ENCODE results near the gene GPD2.
"Not testable (repeated sequence)": the region's sequence is repeated elsewhere in the genome, so short reads cannot be mapped to it uniquely, and the experiment has no call there.

GPD2 gene

GRCh38 chr2:156512451-156512850, 76.3 kb downstream of the GPD2 start:
- H3K9ac ChIP-seq (ENCODE audit: low read length): no peak overlapping the region
- peaks cover 5% of the 10 kb centered on the region for H3K36me3 ChIP-seq (ENCODE audit: insufficient read depth, low read length)

GRCh38 chr2:156513219-156513618, 77.0 kb downstream of the GPD2 start:
- peaks cover 5% of the 10 kb centered on the region for H3K36me3 ChIP-seq (ENCODE audit: insufficient read depth, low read length)
- H3K27ac ChIP-seq (ENCODE audit: low read depth, low read length): no peak overlapping the region
- no peaks in the 10 kb centered on the region for H3K27me3 ChIP-seq (ENCODE audit: control insufficient read depth in 1 of 2, insufficient read depth in 2 of 2, low read length in 2 of 2)

More at GRCh38 chr2:156512451-156512850, 76.3 kb downstream of the GPD2 start:
- no peaks in the 10 kb centered on the region for H3K9me3 ChIP-seq (ENCODE audit: low read length)
- no peaks in the 10 kb centered on the region for H3K27me3 ChIP-seq (ENCODE audit: control insufficient read depth in 1 of 2, insufficient read depth in 2 of 2, low read length in 2 of 2)
- no peak overlapping the region for H3K27ac ChIP-seq (ENCODE audit: low read depth, low read length)
- H3K4me3 ChIP-seq (ENCODE audit: low read depth in 1 of 2, low read length in 2 of 2): no peak overlapping the region
- no peaks in the 10 kb centered on the region for H3K4me1 ChIP-seq (ENCODE audit: insufficient read depth, low read length)

GRCh38 chr2:156517419-156517818, 81.2 kb downstream of the GPD2 start:
- no peaks in the 10 kb centered on the region for H3K27me3 ChIP-seq (ENCODE audit: control insufficient read depth in 1 of 2, insufficient read depth in 2 of 2, low read length in 2 of 2)
- peaks cover 5% of the 10 kb centered on the region for H3K9me3 ChIP-seq (ENCODE audit: low read length)
- no peak overlapping the region for H3K27ac ChIP-seq (ENCODE audit: low read depth, low read length)
- peaks cover 5% of the 10 kb centered on the region for H3K36me3 ChIP-seq (ENCODE audit: insufficient read depth, low read length)
- H3K4me1 ChIP-seq (ENCODE audit: insufficient read depth, low read length): no peaks in the 10 kb centered on the region
- H3K9ac ChIP-seq (ENCODE audit: low read length): no peak overlapping the region
- H3K4me3 ChIP-seq (ENCODE audit: low read depth in 1 of 2, low read length in 2 of 2): no peak overlapping the region

More at GRCh38 chr2:156513219-156513618, 77.0 kb downstream of the GPD2 start:
- Histone ChIP-seq H3K9ac (ENCODE audit: low read length) (no peak overlapping the region), H3K9me3 (ENCODE audit: low read length) (no peaks in the 10 kb centered on the region), H3K4me1 (ENCODE audit: insufficient read depth, low read length) (no peaks in the 10 kb centered on the region), H3K4me3 (ENCODE audit: low read depth in 1 of 2, low read length in 2 of 2) (no peak overlapping the region)

- Histone ChIP-seq H3K36me3 (ENCODE audit: insufficient read depth, low read length) (peaks cover 5% of the 10 kb centered on the region), H3K9me3 (ENCODE audit: low read length) (peaks cover 5% of the 10 kb centered on the region), H3K27ac (ENCODE audit: low read depth, low read length) (no peak overlapping the region), H3K4me1 (ENCODE audit: insufficient read depth, low read length) (no peaks in the 10 kb centered on the region), H3K4me3 (ENCODE audit: low read depth in 1 of 2, low read length in 2 of 2) (no peak overlapping the region), H3K9ac (ENCODE audit: low read length) (no peak overlapping the region), H3K27me3 (ENCODE audit: control insufficient read depth in 1 of 2, insufficient read depth in 2 of 2, low read length in 2 of 2) (no peaks in the 10 kb centered on the region)
Measured at GRCh38 chr2:156518138-156518537, 82.0 kb downstream of the GPD2 start.

- no peak overlapping the region for H3K9ac ChIP-seq (ENCODE audit: low read length)
- no peak overlapping the region for H3K27ac ChIP-seq (ENCODE audit: low read depth, low read length)
- no peaks in the 10 kb centered on the region for H3K27me3 ChIP-seq (ENCODE audit: control insufficient read depth in 1 of 2, insufficient read depth in 2 of 2, low read length in 2 of 2)
- H3K4me3 ChIP-seq (ENCODE audit: low read depth in 1 of 2, low read length in 2 of 2): no peak overlapping the region
- H3K4me1 ChIP-seq (ENCODE audit: insufficient read depth, low read length): no peaks in the 10 kb centered on the region
- H3K36me3 ChIP-seq (ENCODE audit: insufficient read depth, low read length): no peaks in the 10 kb centered on the region
- H3K9me3 ChIP-seq (ENCODE audit: low read length): peaks cover 5% of the 10 kb centered on the region
Measured at GRCh38 chr2:156522864-156523440, 86.8 kb downstream of the GPD2 start.

GRCh38 chr2:156526950-156527636, 90.9 kb downstream of the GPD2 start:
- Histone ChIP-seq H3K4me1 (ENCODE audit: insufficient read depth, low read length) (no peaks in the 10 kb centered on the region), H3K27ac (ENCODE audit: low read depth, low read length) (no peak overlapping the region), H3K4me3 (ENCODE audit: low read depth in 1 of 2, low read length in 2 of 2) (no peak overlapping the region), H3K27me3 (ENCODE audit: control insufficient read depth in 1 of 2, insufficient read depth in 2 of 2, low read length in 2 of 2) (no peaks in the 10 kb centered on the region), H3K9me3 (ENCODE audit: low read length) (no peaks in the 10 kb centered on the region), H3K36me3 (ENCODE audit: insufficient read depth, low read length) (no peaks in the 10 kb centered on the region), H3K9ac (ENCODE audit: low read length) (no peak overlapping the region)

- H3K9me3 ChIP-seq (ENCODE audit: low read length); H3K36me3 ChIP-seq (ENCODE audit: insufficient read depth, low read length); H3K9ac ChIP-seq (ENCODE audit: low read length); H3K27ac ChIP-seq (ENCODE audit: low read depth, low read length); H3K4me3 ChIP-seq (ENCODE audit: low read depth in 1 of 2, low read length in 2 of 2); H3K4me1 ChIP-seq (ENCODE audit: insufficient read depth, low read length); H3K27me3 ChIP-seq (ENCODE audit: control insufficient read depth in 1 of 2, insufficient read depth in 2 of 2, low read length in 2 of 2): not testable (repeated sequence)
Measured at GRCh38 chr2:156528583-156528982, 92.4 kb downstream of the GPD2 start.

- Histone ChIP-seq H3K9ac (ENCODE audit: low read length) (no peak overlapping the region), H3K36me3 (ENCODE audit: insufficient read depth, low read length) (no peaks in the 10 kb centered on the region), H3K27me3 (ENCODE audit: control insufficient read depth in 1 of 2, insufficient read depth in 2 of 2, low read length in 2 of 2) (no peaks in the 10 kb centered on the region), H3K27ac (ENCODE audit: low read depth, low read length) (no peak overlapping the region), H3K9me3 (ENCODE audit: low read length) (no peaks in the 10 kb centered on the region), H3K4me3 (ENCODE audit: low read depth in 1 of 2, low read length in 2 of 2) (no peak overlapping the region), H3K4me1 (ENCODE audit: insufficient read depth, low read length) (no peaks in the 10 kb centered on the region)
Measured at GRCh38 chr2:156532989-156533388, 96.8 kb downstream of the GPD2 start.

- Histone ChIP-seq H3K9me3 (ENCODE audit: low read length) (no peaks in the 10 kb centered on the region), H3K27ac (ENCODE audit: low read depth, low read length) (no peak overlapping the region), H3K27me3 (ENCODE audit: control insufficient read depth in 1 of 2, insufficient read depth in 2 of 2, low read length in 2 of 2) (no peaks in the 10 kb centered on the region), H3K36me3 (ENCODE audit: insufficient read depth, low read length) (no peaks in the 10 kb centered on the region), H3K4me3 (ENCODE audit: low read depth in 1 of 2, low read length in 2 of 2) (no peak overlapping the region), H3K4me1 (ENCODE audit: insufficient read depth, low read length) (peaks cover 13% of the 10 kb centered on the region), H3K9ac (ENCODE audit: low read length) (no peak overlapping the region)
Measured at GRCh38 chr2:156536534-156536933, 100.4 kb downstream of the GPD2 start.

GRCh38 chr2:156537141-156537540, 101.0 kb downstream of the GPD2 start:
- Histone ChIP-seq H3K27me3 (ENCODE audit: control insufficient read depth in 1 of 2, insufficient read depth in 2 of 2, low read length in 2 of 2) (no peaks in the 10 kb centered on the region), H3K9ac (ENCODE audit: low read length) (no peak overlapping the region), H3K4me3 (ENCODE audit: low read depth in 1 of 2, low read length in 2 of 2) (no peak overlapping the region), H3K36me3 (ENCODE audit: insufficient read depth, low read length) (no peaks in the 10 kb centered on the region), H3K4me1 (ENCODE audit: insufficient read depth, low read length) (peaks cover 15% of the 10 kb centered on the region), H3K27ac (ENCODE audit: low read depth, low read length) (no peak overlapping the region), H3K9me3 (ENCODE audit: low read length) (no peaks in the 10 kb centered on the region)

- Histone ChIP-seq H3K27me3 (ENCODE audit: control insufficient read depth in 1 of 2, insufficient read depth in 2 of 2, low read length in 2 of 2) (no peaks in the 10 kb centered on the region), H3K9ac (ENCODE audit: low read length) (no peak overlapping the region), H3K36me3 (ENCODE audit: insufficient read depth, low read length) (no peaks in the 10 kb centered on the region), H3K9me3 (ENCODE audit: low read length) (no peaks in the 10 kb centered on the region), H3K4me3 (ENCODE audit: low read depth in 1 of 2, low read length in 2 of 2) (no peak overlapping the region), H3K27ac (ENCODE audit: low read depth, low read length) (no peak overlapping the region), H3K4me1 (ENCODE audit: insufficient read depth, low read length) (peaks cover 15% of the 10 kb centered on the region)
Measured at GRCh38 chr2:156538083-156538504, 101.9 kb downstream of the GPD2 start.

Data from muscle layer of colon (tissue), 2 donors.